NCI-H2107 (cell line): ENCODE results near the gene ANO1.

Experiments
- DNase-seq: peaks from one replicate; lab custom pipeline; 2025; lab: John Stamatoyannopoulos, UW

The ANO1 gene

GRCh38 chr11:70072861-70073755 is 5.0 kb upstream of the ANO1 start:
- no peak for DNase-seq

GRCh38 chr11:70073871-70074371 is 4.2 kb upstream of the ANO1 start:
- DNase-seq, result no peak

GRCh38 chr11:70074746-70075145 is 3.4 kb upstream of the ANO1 start:
- no peak for DNase-seq

- DNase-seq, result no peak
These were observed 2.3 kb upstream of the ANO1 start for GRCh38 chr11:70075836-70076235.

- no peak for DNase-seq
These were observed 1.6 kb upstream of the ANO1 start for GRCh38 chr11:70076461-70076931.

GRCh38 chr11:70077411-70078094 is 564 bp upstream of the ANO1 start:
- DNase-seq, result no peak

GRCh38 chr11:70078781-70079616 is 882 bp downstream of the ANO1 start:
- DNase-seq, result no peak

- DNase-seq, result no peak
These were observed 1.6 kb downstream of the ANO1 start for GRCh38 chr11:70079691-70080090.

- no peak for DNase-seq
These were observed 2.6 kb downstream of the ANO1 start for GRCh38 chr11:70080763-70081162.

- no peak for DNase-seq
These were observed 4.7 kb downstream of the ANO1 start for GRCh38 chr11:70082829-70083228.

- no peak for DNase-seq
These were observed 6.2 kb downstream of the ANO1 start for GRCh38 chr11:70084046-70084984.

- DNase-seq, result no peak
These were observed 8.0 kb downstream of the ANO1 start for GRCh38 chr11:70085815-70086769.

GRCh38 chr11:70087446-70088167 is 9.5 kb downstream of the ANO1 start:
- DNase-seq, result no peak

GRCh38 chr11:70088735-70089250 is 10.7 kb downstream of the ANO1 start:
- DNase-seq, result no peak

- no peak for DNase-seq
These were observed 11.5 kb downstream of the ANO1 start for GRCh38 chr11:70089631-70090030.

- peak; percentile 74 for DNase-seq
These were observed 12.9 kb downstream of the ANO1 start for GRCh38 chr11:70090961-70091381.

GRCh38 chr11:70091638-70092037 is 13.5 kb downstream of the ANO1 start:
- DNase-seq, result peak; percentile 30

GRCh38 chr11:70092959-70093715 is 15.0 kb downstream of the ANO1 start:
- no peak for DNase-seq
